Activated CD4-positive, alpha-beta T cell treated with anti-CD3 and anti-CD28 coated beads, Interleukin-2, amount 50 U/mL, for 24 hours (primary cell): Measurements from ENCODE around the gene CA4.
"Not testable (repeated sequence)": the region's sequence is repeated elsewhere in the genome, so short reads cannot be mapped to it uniquely, and the experiment has no call there.

Experiments
- DNase-seq, 2 donors: peaks; one replicate each; pipeline ENCODE4 v3.0.0-alpha.2; 2020; ENCODE audit warnings: low read depth in 1 of 2, low spot score in 1 of 2

CA4 gene

DNA sequence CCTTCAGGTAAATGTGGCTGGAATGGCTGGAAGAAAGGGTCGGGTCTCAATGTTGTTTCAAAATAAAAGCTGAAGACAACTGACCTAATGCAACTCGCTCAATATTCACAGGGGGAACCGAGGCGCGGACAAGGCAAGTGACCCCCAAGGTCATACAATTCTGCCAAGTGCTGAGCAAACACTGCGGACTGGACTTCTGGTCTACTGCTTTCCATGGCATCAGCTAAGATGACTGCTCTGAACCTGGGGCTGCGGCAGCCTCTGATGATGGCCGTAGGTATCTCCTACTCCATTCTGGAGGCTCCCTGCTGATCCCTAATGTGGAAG is 21.9 kb downstream of the CA4 start:
- DNase-seq, result no peak

DNA sequence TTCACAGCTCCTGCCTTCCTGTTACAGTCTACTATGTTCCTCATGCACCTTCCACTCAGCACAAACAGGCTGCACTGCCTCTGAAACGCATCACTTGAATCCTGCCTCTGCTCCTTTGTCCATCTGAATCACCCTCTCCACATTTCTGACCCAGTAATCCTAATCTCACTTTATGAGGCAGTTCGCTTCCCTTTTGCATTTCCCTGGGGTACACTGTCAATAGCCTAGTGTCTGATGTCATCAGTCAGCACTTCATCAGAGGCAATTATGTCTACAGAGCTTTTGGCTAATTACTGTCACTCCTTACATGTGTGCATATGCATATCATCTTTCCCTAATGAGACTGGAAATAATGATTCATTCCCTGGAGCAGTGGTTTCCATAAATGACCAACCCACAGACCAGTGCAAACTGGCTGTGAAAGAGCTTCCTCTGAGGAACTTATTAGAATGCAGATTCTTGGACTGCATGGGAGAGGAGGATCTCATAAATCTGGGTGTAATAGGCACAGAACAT is 23.6 kb downstream of the CA4 start:
- DNase-seq, result no peak

DNA sequence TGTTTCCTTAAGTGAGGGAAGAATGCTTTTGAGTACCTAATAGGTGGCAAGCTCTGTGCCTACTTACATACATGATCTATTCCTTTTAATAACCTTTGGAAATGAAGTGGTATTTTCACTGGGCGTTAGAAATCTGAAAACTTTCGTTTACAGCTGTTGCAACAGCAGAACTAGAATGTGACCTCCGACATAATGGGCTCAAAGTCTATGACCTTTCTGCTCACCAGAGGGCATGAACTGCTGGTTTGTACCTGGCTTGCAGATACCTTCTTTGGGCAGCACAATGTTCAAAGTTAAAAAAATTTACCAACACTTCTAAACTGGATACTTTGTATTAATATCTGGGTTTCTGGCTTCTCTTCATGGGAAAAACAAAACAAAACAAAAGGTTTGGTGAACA is 24.3 kb downstream of the CA4 start:
- no peak for DNase-seq

DNA sequence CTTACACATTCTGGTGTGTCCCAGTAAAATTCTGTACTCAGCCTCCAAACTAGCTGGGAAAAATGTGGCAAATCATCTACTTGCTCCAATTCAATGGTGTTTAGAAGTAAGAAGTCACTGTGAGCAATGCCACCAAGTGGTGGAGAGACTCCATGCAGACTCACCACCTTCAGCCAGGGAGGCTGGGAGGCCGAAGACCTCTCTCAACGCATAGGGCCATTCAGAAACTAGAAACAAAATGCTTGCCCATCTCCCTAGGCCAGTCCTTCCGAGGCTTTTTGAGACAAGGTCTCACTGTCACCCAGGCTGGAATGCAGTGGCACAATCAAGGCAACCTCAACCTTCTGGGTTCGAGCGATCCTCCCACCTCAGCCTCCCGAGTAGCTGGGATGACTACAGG is 25.0 kb downstream of the CA4 start:
- not testable (repeated sequence) for DNase-seq

DNA sequence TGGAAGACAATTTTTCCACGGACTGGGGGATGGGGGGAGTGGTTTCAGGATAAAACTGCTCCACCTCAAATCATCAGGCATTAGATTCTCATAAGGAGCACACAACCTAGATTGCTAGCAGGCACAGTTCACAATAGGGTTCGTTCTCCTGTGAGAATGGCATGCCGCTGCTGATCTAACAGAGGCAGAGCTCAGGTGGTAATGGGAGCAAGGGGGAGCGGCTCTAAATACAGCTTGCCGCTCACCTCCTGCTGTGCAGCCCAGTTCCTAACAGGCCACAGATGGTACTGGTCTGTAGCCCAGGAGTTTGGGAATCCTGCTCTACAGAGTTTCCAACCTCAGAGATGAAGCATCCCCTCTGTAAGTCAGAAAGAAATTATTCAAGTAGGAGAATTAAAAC is 27.0 kb downstream of the CA4 start:
- DNase-seq, result not testable (repeated sequence)

DNA sequence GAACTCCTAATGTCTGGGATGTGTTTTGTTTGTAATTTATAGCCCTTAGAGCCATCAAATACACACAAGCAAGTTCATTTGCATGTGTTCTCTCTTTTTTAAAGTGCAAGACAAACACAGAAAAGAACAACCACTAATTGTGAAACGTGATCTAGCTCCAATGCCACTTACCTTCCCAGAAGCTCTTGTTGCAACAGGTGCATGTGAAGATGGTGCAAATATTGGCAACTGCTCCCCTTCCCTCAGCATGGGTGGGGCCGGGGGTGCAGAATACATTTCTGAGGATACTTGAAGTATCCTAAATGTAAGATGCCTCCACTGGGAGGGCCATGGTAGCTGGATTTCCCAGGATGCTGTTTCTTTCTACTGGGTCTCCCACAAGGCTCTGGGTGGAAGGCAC is 28.4 kb downstream of the CA4 start:
- DNase-seq, result not testable (repeated sequence)

DNA sequence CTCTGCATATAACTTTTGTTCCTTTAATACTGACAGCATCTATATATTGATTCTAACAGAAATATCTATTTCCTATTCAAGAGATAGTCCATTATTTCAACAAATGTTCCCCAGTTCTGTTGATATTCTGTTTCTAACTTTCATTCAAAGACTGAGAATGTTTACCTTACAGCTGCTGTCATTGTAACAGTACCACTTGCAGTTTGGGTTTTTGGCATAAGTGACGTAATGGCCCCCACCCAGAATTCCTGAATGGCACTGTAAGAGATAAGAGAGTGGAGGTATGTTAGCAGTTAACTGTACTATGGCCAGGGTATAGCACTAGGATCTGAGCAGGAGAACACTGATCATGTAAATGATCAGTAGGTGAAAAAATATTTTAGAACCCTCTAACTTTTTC is 30.6 kb downstream of the CA4 start:
- not testable (repeated sequence) for DNase-seq

DNA sequence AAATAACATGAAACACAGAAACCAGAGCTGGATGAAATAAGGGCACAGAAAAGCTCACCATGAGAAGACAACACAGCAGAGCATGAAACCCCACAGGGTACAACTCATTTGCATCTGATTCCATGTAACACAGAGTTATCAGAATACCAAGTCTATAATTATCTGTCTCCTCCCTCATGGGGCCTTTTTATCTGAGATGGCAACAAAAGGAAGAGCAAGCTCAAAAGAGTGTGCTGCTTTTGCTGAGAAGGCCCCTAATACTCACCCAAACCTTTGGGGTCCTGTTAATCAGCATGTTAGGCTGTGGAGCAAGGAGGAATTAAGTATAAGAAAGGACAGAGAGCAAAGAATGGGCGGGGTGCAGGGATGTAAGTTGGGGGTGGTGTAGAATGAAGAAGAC is 36.6 kb downstream of the CA4 start:
- DNase-seq, result not testable (repeated sequence)

DNA sequence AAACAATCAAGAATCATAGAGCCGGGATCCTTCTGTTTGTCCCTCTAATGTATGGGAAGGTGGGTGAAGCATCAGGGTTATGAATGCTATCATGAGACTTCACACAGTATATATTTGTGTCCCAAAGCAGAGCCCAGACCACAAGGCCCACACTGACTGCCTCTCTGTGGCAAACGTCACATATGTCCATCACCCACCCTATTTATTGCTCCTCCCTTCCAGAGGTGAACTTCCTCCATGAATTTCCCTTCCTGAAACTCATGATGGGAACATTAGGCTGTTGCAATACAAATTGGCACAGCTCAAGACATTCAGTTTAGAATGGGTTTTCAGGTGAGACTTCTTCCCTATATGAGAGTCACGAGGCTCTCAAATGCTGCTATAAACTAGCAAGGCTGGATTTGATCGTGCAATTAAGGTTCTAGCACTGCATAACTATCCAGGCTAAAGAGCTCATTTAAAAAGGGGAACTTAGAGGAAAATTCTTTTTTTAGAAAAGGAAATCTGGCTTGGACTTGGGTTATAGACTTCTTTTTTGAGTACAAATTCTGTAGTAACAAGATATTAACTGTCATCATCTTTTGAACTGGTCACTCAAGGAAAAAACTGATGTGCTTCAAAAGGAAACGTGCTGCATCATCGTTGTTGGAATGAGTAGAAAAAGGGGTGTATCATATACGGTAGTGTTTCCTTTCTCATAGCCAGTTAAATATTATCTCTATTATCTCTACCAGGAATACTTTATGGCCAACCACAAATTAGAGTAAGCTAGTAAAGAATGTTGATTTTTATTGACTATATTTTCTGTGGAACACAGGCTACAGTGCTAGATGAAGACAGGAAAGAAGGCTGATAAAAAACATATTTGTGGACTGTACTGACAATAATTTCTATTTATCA is 37.3 kb downstream of the CA4 start:
- not testable (repeated sequence) for DNase-seq

DNA sequence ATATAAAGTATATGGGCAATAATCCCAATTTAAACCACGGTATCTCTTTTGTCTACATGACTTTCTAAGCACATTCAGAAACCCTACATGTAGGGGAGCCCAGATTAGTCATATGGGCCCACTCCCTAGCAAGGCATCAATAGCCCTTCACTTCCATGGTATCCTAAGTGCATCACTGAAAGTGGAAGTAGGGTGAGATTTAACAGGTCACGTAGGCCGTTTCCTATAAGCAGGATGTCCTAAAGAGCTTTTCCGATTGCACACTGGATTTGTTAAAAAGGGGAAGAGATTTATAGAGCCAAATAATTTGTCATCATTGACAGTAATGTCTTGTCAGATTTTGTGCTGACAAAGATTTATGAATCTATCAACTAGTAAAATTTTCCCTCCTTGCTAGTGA is 39.0 kb downstream of the CA4 start:
- no peak for DNase-seq

DNA sequence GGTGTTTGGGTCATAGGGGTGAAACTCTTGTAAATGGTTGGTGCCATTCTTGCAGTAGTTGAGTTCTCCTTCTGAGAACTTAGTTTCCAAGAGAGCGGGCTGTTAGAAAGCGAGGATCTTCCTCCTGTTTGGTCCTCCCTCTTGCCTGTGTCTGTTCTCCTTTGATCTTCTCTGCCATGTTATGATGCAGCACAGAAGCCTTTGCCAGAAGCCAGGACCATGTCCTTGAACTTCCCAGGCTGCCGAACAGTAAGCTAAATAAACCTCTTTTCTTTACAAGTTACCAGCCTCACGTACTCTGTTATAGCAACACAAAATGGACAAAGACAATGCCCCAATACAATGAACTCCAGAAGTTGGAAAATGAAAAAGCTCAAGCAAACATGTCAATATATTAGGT is 40.3 kb downstream of the CA4 start:
- DNase-seq, result not testable (repeated sequence)

DNA sequence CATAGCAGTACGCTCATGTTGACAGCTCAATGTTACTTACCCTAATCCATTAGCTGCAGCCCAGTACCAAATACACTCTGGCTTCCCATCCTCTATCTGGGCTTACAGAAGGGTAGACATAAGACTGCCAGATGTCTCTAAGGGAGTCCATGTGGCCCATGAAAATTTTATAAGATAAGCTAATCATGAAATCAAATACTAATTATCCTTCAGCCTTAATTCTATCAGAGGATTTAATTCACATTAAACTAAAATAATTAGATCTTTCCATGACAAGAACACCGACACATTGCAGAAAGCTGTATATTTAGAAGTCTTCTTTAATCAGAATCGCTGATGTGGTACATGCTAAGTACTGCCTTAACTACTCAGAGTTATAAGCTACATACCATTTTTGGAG is 43.3 kb downstream of the CA4 start:
- DNase-seq, result not testable (repeated sequence)

DNA sequence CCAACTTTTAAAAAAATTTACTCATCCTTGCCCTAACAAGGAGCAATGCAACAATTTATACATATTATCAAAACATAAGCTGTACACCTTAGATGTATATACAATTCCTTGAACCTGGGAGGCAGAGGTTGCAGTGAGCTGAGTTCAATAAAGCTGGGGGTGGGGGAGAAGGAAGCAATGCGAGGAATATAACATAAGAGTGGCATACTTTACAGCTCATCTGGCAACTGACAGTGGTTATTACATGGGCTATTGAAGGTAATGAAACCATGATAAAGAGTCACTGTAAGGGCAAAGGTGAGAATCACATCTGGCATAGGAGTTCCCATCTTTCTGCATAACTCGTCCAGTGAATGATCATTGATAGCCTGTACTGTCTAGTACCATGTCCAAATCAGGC is 43.7 kb downstream of the CA4 start:
- no peak for DNase-seq

DNA sequence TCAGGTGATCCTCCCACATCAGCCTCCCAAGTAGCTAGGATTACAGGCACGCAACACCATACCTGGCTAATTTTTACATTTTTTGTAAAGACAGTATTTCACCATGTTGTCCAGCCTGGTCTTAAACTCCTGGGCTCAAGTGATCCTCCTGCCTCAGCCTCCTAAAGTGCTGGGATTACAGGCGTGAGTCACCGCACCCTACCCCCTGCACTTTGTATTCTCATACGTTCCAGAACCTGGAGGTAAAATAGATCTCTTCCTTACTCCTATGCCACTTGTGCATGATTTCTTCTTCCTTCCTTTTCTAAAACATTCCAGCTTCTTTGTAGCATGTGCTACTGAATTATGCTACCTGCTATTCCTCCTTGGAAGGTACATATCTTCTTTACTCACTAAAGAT is 44.4 kb downstream of the CA4 start:
- not testable (repeated sequence) for DNase-seq

DNA sequence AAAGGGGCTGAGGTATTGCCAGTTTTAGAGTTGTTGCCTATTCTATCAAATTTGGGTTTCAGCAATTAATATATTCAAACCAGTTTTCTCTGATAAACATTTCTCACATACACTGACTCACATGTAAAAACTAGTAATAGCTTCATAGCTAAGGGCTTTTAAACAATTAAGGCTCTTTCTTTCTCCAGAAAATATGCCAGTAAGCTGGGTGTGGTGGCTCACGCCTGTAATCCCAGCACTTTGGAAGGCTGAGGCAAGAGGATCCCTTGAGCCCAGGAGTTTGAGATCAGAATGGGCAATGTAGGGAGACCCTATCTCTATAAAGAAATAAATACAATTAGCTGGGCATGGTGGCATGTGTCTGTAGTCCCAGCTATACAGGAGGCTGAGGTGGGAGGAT is 48.9 kb downstream of the CA4 start:
- DNase-seq, result not testable (repeated sequence)

DNA sequence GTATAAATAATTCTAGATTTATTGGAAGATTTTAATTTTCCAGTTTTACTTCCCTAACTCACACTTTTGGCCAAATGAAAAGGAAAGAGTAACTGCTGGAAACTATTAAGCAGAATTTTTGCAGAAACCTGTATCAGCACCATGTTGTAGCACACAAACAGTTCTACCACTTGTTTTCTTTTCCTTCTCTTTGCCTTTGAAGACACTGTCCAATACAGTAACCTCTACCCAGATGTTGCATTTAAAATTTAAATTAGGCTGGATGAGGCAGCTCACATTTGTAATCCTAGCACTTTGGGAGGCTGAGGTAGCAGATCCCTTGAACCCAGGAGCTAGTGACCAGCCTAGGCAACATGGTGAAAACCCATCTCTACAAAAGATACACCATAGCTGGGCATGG is 56.0 kb downstream of the CA4 start:
- DNase-seq, result not testable (repeated sequence)

DNA sequence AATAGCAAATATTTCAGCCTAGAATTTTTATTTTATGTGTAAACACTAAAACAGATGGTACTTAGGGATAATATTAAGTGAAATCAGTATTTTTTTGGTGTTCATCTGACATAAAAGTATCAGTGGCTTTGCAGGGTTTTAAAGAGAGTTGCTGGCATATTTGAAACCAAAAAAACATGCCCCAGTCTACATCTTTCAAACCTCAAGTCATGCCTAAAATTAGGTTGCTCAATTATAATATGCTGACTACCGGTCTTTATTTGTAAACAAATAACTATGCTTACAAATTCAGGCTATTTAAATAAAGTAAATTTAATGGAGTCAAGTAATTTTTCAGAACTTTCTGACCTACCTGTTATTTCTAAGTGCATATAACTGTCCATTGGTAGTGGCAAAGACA is 58.5 kb downstream of the CA4 start:
- not testable (repeated sequence) for DNase-seq
